C4-2B (cell line): Measurements from ENCODE around the gene FYCO1.

Experiments
- CTCF ChIP-seq: fragments of 450-650 bp; conservative IDR thresholded peaks from 2 replicates; pipeline ENCODE4 v1.5.1; 2017; ENCODE audit warnings: mild to moderate bottlenecking
- ZFX ChIP-seq: fragments of 450-650 bp; IDR thresholded peaks from 2 replicates; pipeline ENCODE4 v1.6.1; 2017

DNA sequence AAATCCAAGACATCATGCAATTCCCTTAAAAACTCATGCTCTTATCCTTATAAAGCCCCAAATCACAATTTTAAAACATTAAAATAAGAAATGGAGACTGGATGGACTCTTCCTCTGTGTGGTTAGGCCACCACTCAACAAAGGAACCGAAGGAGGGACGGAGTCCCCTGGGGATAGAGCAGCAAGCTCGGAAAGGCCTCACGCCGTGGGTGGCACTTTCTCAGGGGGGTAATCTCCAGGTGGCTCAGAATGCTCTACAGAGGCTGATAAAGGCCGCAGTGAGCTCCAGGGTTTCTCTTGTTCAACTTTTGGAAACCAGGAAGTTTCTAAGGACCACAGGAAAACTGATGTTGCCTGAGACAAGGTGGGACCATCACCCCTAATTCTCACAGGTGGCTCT is 86.1 kb downstream of the FYCO1 start:
- TF ChIP-seq ZFX (no peak), CTCF (no peak)
